ENCODE measurements around the gene CAMK2G. TPM values are rescaled to one million over a fixed set of nuclear protein-coding genes. Genes with fewer than 3 reads are reported as not detected.

CAMK2G gene
- polyA plus RNA-seq, 3 donors = 1.7 to 60.7 (median 3.0) TPM

DNA sequence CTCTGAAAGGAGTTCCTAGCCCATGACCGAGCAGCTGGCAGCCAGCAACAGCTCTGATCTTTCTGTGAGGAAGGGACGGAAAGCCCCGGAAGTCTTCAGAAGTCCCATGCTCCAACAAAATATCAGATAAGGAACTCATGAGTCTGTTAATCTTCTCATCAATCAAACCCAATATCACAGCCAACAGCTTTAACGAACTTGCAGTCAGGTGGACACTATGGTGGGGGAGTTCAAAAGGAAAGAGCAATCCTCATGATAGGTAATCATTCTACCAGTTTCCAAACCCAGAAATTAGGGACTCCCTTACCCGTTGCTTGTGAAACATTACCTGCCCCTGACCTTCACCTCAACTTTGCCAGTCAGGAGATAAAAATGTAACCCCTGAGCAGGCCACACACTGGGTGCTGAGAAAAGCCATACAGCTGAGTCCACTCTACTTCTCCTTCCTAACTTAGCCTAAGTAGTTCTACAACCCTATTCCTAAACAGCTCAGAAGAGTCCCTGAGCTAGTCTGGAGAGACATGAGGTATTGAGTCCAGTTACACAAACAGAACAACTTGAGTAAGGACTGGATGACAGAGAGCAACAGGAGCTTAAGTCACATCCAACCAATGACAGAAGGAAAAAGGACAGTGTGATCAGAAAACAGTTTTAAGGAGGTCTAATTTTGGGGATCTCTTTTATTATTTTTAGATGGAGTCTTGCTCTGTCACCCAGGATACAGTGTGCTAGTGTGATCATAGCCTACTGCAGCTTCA is 65.1 kb downstream of the CAMK2G start:
- H3K4me1 ChIP-seq (ENCODE audit: control insufficient read depth in 1 of 2, insufficient read depth in 2 of 2, low read length in 2 of 2) = peaks cover 20% of the 10 kb centered on the region in 2 donors
- peaks cover 61 to 69% of the 10 kb centered on the region in 2 donors for H3K36me3 ChIP-seq (replicated peaks in 1 of 2; ENCODE audit: control insufficient read depth in 1 of 2, insufficient read depth in 2 of 2, low read length in 2 of 2)
- peaks cover 35% of the 10 kb centered on the region for H4K20me1 ChIP-seq (ENCODE audit: insufficient read depth, low read length)
- DNase-seq = no peak
- H3K27me3 ChIP-seq (ENCODE audit: control insufficient read depth in 2 of 2, insufficient read depth in 2 of 2, low read length in 2 of 2) = no peaks in the 10 kb centered on the region
- H3K27ac ChIP-seq (ENCODE audit: low read depth in 1 of 2, low read length in 2 of 2) = peak overlapping the region in 1 of 2 donors; percentile 91
- 100% methylated on average over 1 of the region's 5 CpGs for WGBS (ENCODE audit: insufficient coverage)
- intact Hi-C loops (cut with micrococcal nuclease) = no loop called here
- peak overlapping the region in 1 of 2 donors; percentile 27 for H3K4me3 Mint-ChIP-seq
- H3K4me1 Mint-ChIP-seq = peaks cover 34% of the 10 kb centered on the region
- peak overlapping the region in 1 of 3 experiments; percentile 93 for H3K4me3 ChIP-seq (replicated peaks in 1 of 3; ENCODE audit: low read depth in 2 of 3, low read length in 3 of 3)
- no peak overlapping the region for H2AFZ ChIP-seq (ENCODE audit: insufficient read depth, low read depth, low read length, poor library complexity, severe bottlenecking)
- peak overlapping the region in 5 of 7 donors; percentile 65 to 97 (median 92) for H3K27ac Mint-ChIP-seq
- H3K27me3 Mint-ChIP-seq (ENCODE audit: low read depth in 3 of 3) = no peaks in the 10 kb centered on the region
- peaks cover 63 to 72% of the 10 kb centered on the region in 2 donors for H3K36me3 Mint-ChIP-seq
- no peak overlapping the region for H3K4me2 ChIP-seq (replicated peaks; ENCODE audit: extremely low read depth, low read length, poor library complexity, severe bottlenecking)
- no peaks in the 10 kb centered on the region for H3K9me3 ChIP-seq (replicated peaks in 1 of 2; ENCODE audit: control insufficient read depth in 1 of 2, insufficient read depth in 1 of 2, low read length in 2 of 2)
- H3K79me2 ChIP-seq (ENCODE audit: insufficient read depth, low read length) = peaks cover 54% of the 10 kb centered on the region
- H3K9ac ChIP-seq (ENCODE audit: insufficient read depth, low read length, poor library complexity, severe bottlenecking) = no peak overlapping the region
- TF ChIP-seq, protein P1, sequence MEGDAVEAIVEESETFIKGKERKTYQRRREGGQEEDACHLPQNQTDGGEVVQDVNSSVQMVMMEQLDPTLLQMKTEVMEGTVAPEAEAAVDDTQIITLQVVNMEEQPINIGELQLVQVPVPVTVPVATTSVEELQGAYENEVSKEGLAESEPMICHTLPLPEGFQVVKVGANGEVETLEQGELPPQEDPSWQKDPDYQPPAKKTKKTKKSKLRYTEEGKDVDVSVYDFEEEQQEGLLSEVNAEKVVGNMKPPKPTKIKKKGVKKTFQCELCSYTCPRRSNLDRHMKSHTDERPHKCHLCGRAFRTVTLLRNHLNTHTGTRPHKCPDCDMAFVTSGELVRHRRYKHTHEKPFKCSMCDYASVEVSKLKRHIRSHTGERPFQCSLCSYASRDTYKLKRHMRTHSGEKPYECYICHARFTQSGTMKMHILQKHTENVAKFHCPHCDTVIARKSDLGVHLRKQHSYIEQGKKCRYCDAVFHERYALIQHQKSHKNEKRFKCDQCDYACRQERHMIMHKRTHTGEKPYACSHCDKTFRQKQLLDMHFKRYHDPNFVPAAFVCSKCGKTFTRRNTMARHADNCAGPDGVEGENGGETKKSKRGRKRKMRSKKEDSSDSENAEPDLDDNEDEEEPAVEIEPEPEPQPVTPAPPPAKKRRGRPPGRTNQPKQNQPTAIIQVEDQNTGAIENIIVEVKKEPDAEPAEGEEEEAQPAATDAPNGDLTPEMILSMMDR (IDR thresholded peaks at IDR 0.05) = no peak
- peaks cover 0 to 1% (median 0%) of the 10 kb centered on the region in 7 donors for H3K9me3 Mint-ChIP-seq

DNA sequence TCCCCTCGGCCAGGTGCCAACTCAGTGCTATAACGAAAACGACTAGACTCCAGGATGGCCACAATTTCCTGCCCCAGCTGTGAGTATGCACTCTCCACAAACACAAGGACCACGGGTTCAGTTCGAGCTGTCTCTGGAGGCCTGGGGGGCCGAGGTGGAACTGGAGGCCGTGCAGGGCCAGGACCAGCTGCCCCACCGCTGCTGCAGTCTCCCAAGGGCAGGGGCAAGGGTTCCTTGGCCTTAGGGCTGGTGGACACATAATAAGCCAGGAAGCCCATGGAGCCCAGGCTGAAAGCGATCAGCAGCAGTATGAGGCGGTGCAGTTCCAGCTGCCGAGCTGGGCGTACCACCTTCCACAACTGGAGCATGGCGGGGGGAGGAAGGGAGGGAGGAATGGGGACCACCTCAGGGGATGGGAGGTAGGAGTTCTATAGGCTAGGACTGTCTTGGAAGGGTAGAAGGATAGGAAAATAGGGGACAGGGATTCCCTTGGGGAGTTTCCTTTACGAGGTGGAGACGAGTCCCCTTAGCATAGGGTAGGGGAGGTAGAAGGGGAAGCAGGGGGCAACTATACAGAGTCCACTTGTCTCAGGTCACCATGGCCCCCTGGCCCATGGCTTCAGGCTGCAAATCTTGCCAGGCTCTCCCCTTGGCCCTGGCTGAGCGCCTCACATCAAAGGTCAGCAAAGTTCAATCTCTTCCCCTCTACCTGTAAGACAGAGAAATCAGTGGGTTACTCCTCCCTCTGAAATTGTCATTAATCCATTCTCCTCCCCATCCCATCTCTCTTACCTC is 66.1 kb downstream of the CAMK2G start:
- Histone ChIP-seq H3K9me3 (replicated peaks in 1 of 2; ENCODE audit: control insufficient read depth in 1 of 2, insufficient read depth in 1 of 2, low read length in 2 of 2) (no peaks in the 10 kb centered on the region), H3K4me1 (ENCODE audit: control insufficient read depth in 1 of 2, insufficient read depth in 2 of 2, low read length in 2 of 2) (peaks cover 20% of the 10 kb centered on the region in 2 donors), H3K27ac (ENCODE audit: low read depth in 1 of 2, low read length in 2 of 2) (peak overlapping the region in 1 of 2 donors; percentile 46), H3K79me2 (ENCODE audit: insufficient read depth, low read length) (peaks cover 54% of the 10 kb centered on the region), H3K4me2 (replicated peaks; ENCODE audit: extremely low read depth, low read length, poor library complexity, severe bottlenecking) (no peak overlapping the region), H4K20me1 (ENCODE audit: insufficient read depth, low read length) (peaks cover 43% of the 10 kb centered on the region), H3K36me3 (replicated peaks in 1 of 2; ENCODE audit: control insufficient read depth in 1 of 2, insufficient read depth in 2 of 2, low read length in 2 of 2) (peaks cover 63 to 71% of the 10 kb centered on the region in 2 donors), H2AFZ (ENCODE audit: insufficient read depth, low read depth, low read length, poor library complexity, severe bottlenecking) (no peak overlapping the region), H3K9ac (ENCODE audit: insufficient read depth, low read length, poor library complexity, severe bottlenecking) (no peak overlapping the region), H3K27me3 (ENCODE audit: control insufficient read depth in 2 of 2, insufficient read depth in 2 of 2, low read length in 2 of 2) (no peaks in the 10 kb centered on the region), H3K4me3 (replicated peaks in 1 of 3; ENCODE audit: low read depth in 2 of 3, low read length in 3 of 3) (no peak overlapping the region)
- TF ChIP-seq, protein P1 (IDR thresholded peaks at IDR 0.05) = no peak
- no peak for DNase-seq
- 93% methylated on average over 14 of the region's 16 CpGs for WGBS (ENCODE audit: insufficient coverage)
- Mint-ChIP-seq H3K4me1 (peaks cover 43% of the 10 kb centered on the region), H3K36me3 (peaks cover 66 to 73% of the 10 kb centered on the region in 2 donors), H3K4me3 (no peak overlapping the region), H3K27ac (peak overlapping the region in 2 of 7 donors; percentile 38 to 61), H3K9me3 (peaks cover 0 to 1% (median 0%) of the 10 kb centered on the region in 7 donors), H3K27me3 (ENCODE audit: low read depth in 3 of 3) (no peaks in the 10 kb centered on the region)
- intact Hi-C loops (cut with micrococcal nuclease) = no loop called here
